GM18867 (cell line): ENCODE results near the gene ZNF280D.

Experiments used
- ATAC-seq: cut with Tn5 transposase; IDR thresholded peaks from one replicate; pipeline ENCODE4 v1.9.1; 2021; ENCODE audit warnings: mild to moderate bottlenecking, moderate library complexity; ENCODE audit not compliant: unreplicated experiment

ZNF280D gene

GRCh38 chr15:56653787-56654186 is 79.5 kb downstream of the ZNF280D start:
- no peak for ATAC-seq

- no peak for ATAC-seq
Measured at GRCh38 chr15:56653107-56653506, 80.2 kb downstream of the ZNF280D start.

GRCh38 chr15:56648311-56648710 is 85.0 kb downstream of the ZNF280D start:
- no peak for ATAC-seq

GRCh38 chr15:56640549-56640948 is 92.8 kb downstream of the ZNF280D start:
- no peak for ATAC-seq

GRCh38 chr15:56640127-56640526 is 93.2 kb downstream of the ZNF280D start:
- no peak for ATAC-seq

- no peak for ATAC-seq
Measured at GRCh38 chr15:56639631-56640030, 93.7 kb downstream of the ZNF280D start.

- ATAC-seq: no peak
Measured at GRCh38 chr15:56631765-56632164, 101.5 kb downstream of the ZNF280D start.

- no peak for ATAC-seq
Measured at GRCh38 chr15:56628893-56629532, 104.3 kb downstream of the ZNF280D start.

- no peak for ATAC-seq
Measured at GRCh38 chr15:56619887-56620286, 113.4 kb downstream of the ZNF280D start.

- no peak for ATAC-seq
Measured at GRCh38 chr15:56617628-56618027, 115.7 kb downstream of the ZNF280D start.

- no peak for ATAC-seq
Measured at GRCh38 chr15:56616551-56616950, 116.8 kb downstream of the ZNF280D start.

GRCh38 chr15:56613811-56614210 is 119.5 kb downstream of the ZNF280D start:
- no peak for ATAC-seq

GRCh38 chr15:56608993-56609392 is 124.3 kb downstream of the ZNF280D start:
- peak; percentile 62 for ATAC-seq

GRCh38 chr15:56608140-56608778 is 125.0 kb downstream of the ZNF280D start:
- peak; percentile 95 for ATAC-seq

GRCh38 chr15:56602253-56602652 is 131.1 kb downstream of the ZNF280D start:
- no peak for ATAC-seq

- no peak for ATAC-seq
Measured at GRCh38 chr15:56600380-56600779, 132.9 kb downstream of the ZNF280D start.

- ATAC-seq: no peak
Measured at GRCh38 chr15:56598991-56599390, 134.3 kb downstream of the ZNF280D start.

GRCh38 chr15:56587686-56588085 is 145.6 kb downstream of the ZNF280D start:
- ATAC-seq: no peak

- ATAC-seq: no peak
Measured at GRCh38 chr15:56586206-56586605, 147.1 kb downstream of the ZNF280D start.

GRCh38 chr15:56582785-56583184 is 150.5 kb downstream of the ZNF280D start:
- no peak for ATAC-seq
